NCI-H345 treated with DMSO at 0.1 percent for 48 hours (cell line): ENCODE results near the gene OTOP2.
A peak's percentile ranks its signal among the peaks of the same experiment; 100 is the strongest.

Source experiments
- DNase-seq: peaks from one replicate; lab custom pipeline; 2025; ENCODE audit not compliant: unreplicated experiment; lab: John Stamatoyannopoulos, UW

OTOP2 gene

GRCh38 chr17:74922694-74923537 lies 1.2 kb upstream of the OTOP2 start, which contains the start of gene USH1G:
TSS of gene USH1G (minus strand) at chr17:74923255. CDS start at chr17:74923073, 182 bp downstream.
- no peak for DNase-seq

GRCh38 chr17:74923538-74924249 lies 379 bp upstream of the OTOP2 start:
- peak; percentile 18 for DNase-seq

GRCh38 chr17:74925242-74925641 lies 1.2 kb downstream of the OTOP2 start:
- no peak for DNase-seq

- no peak for DNase-seq
Observed at GRCh38 chr17:74928786-74929185, 4.7 kb downstream of the OTOP2 start.

- DNase-seq: no peak
Observed at GRCh38 chr17:74930535-74931036, 6.5 kb downstream of the OTOP2 start.

GRCh38 chr17:74935048-74935447 lies 11.0 kb downstream of the OTOP2 start:
- DNase-seq: no peak

GRCh38 chr17:74935585-74936469 lies 11.8 kb downstream of the OTOP2 start, which contains the start of gene OTOP3:
TSS of gene OTOP3 (plus strand) at chr17:74935898. CDS start at chr17:74935922, 24 bp downstream.
- DNase-seq: no peak

GRCh38 chr17:74936470-74936799 lies 12.4 kb downstream of the OTOP2 start:
- DNase-seq: no peak

GRCh38 chr17:74937064-74938051 lies 13.3 kb downstream of the OTOP2 start:
- DNase-seq: no peak

GRCh38 chr17:74938194-74938950 lies 14.3 kb downstream of the OTOP2 start:
- DNase-seq: no peak

GRCh38 chr17:74939534-74939933 lies 15.5 kb downstream of the OTOP2 start:
- DNase-seq: no peak

- DNase-seq: no peak
Observed at GRCh38 chr17:74941128-74941725, 17.2 kb downstream of the OTOP2 start.

GRCh38 chr17:74943808-74944522 lies 19.9 kb downstream of the OTOP2 start:
- no peak for DNase-seq

- no peak for DNase-seq
Observed at GRCh38 chr17:74945543-74945942, 21.5 kb downstream of the OTOP2 start.

GRCh38 chr17:74946641-74947040 lies 22.6 kb downstream of the OTOP2 start:
- no peak for DNase-seq

GRCh38 chr17:74947041-74947754 lies 23.1 kb downstream of the OTOP2 start:
- no peak for DNase-seq

- DNase-seq: peak; percentile 9
Observed at GRCh38 chr17:74949455-74950115, 25.5 kb downstream of the OTOP2 start.
